ENCODE results near the gene TK1. TPM values are rescaled to one million over a fixed set of nuclear protein-coding genes. Genes with fewer than 3 reads are reported as not detected.
A peak's percentile ranks its signal among the peaks of the same experiment; 100 is the strongest.
"Not testable (repeated sequence)": the region's sequence is repeated elsewhere in the genome, so short reads cannot be mapped to it uniquely, and the experiment has no call there.

Gene TK1
- total RNA-seq, 1 experiment from 2014 or later: 133 TPM

GRCh38 chr17:78140169-78141051 is 46.4 kb downstream of the TK1 start:
- POLR2A ChIA-PET (ENCODE audit: low non-redundant PET): interaction anchor here (0.6 kb wide), 1 partner anchor 237 kb away, joined by 5 read pairs; no protein-coding TSS in a partner anchor
- intact Hi-C loops (cut with micrococcal nuclease; ENCODE audit: unreplicated experiment): no loop called here
- no peak overlapping the region for H3K27ac ChIP-seq (ENCODE audit: low read depth, low read length, poor library complexity, severe bottlenecking)

GRCh38 chr17:78139861-78140168 is 47.0 kb downstream of the TK1 start:
- CTCF ChIA-PET: interaction anchor here (1.0 kb wide), 1 partner anchor 55 kb away, joined by 4 read pairs; no protein-coding TSS in a partner anchor
- POLR2A ChIA-PET (ENCODE audit: low non-redundant PET): not testable (repeated sequence)

More at GRCh38 chr17:78140169-78141051, 46.4 kb downstream of the TK1 start:
- CTCF ChIA-PET: interaction anchor here (1.0 kb wide), 1 partner anchor 55 kb away, joined by 4 read pairs; no protein-coding TSS in a partner anchor
- H3K4me3 ChIP-seq (ENCODE audit: low read depth, low read length, poor library complexity, severe bottlenecking): no peak overlapping the region
- H3K27me3 ChIP-seq (replicated peaks; ENCODE audit: insufficient read depth, low read depth, low read length, poor library complexity): no peaks in the 10 kb centered on the region
- H3K36me3 ChIP-seq (ENCODE audit: insufficient read depth, low read length, poor library complexity, severe bottlenecking): no peaks in the 10 kb centered on the region
- TF ChIP-seq EZH2 (IDR thresholded peaks at IDR 0.05; ENCODE audit: borderline replicate concordance, low read depth, low read length, poor library complexity, severe bottlenecking) (no peak), CTCF (conservative IDR thresholded peaks at IDR 0.05; ENCODE audit: low read depth, low read length) (no peak)
- peak; percentile 98 for DNase-seq (ENCODE audit: low spot score)
- H3K9me3 ChIP-seq (ENCODE audit: low read depth, low read length, poor library complexity, severe bottlenecking): no peaks in the 10 kb centered on the region
- BruUV-seq (replicated peaks): no TSS peak
- H3K4me1 ChIP-seq (ENCODE audit: insufficient read depth, low read length, poor library complexity, severe bottlenecking): peaks cover 9% of the 10 kb centered on the region

GRCh38 chr17:78138204-78139060 is 48.4 kb downstream of the TK1 start:
- BruUV-seq (replicated peaks): no TSS peak
- POLR2A ChIA-PET (ENCODE audit: low non-redundant PET): no interaction called here
- CTCF ChIA-PET: interaction anchor here (0.5 kb wide), 1 partner anchor 13 kb away, joined by 8 read pairs; no protein-coding TSS in a partner anchor
- intact Hi-C loops (cut with micrococcal nuclease; ENCODE audit: unreplicated experiment): no loop called here
- TF ChIP-seq CTCF (conservative IDR thresholded peaks at IDR 0.05; ENCODE audit: low read depth, low read length) (no peak), EZH2 (IDR thresholded peaks at IDR 0.05; ENCODE audit: borderline replicate concordance, low read depth, low read length, poor library complexity, severe bottlenecking) (no peak)
- Histone ChIP-seq H3K4me1 (ENCODE audit: insufficient read depth, low read length, poor library complexity, severe bottlenecking) (peaks cover 9% of the 10 kb centered on the region), H3K36me3 (ENCODE audit: insufficient read depth, low read length, poor library complexity, severe bottlenecking) (no peaks in the 10 kb centered on the region), H3K4me3 (ENCODE audit: low read depth, low read length, poor library complexity, severe bottlenecking) (no peak overlapping the region), H3K27ac (ENCODE audit: low read depth, low read length, poor library complexity, severe bottlenecking) (no peak overlapping the region), H3K27me3 (replicated peaks; ENCODE audit: insufficient read depth, low read depth, low read length, poor library complexity) (no peaks in the 10 kb centered on the region), H3K9me3 (ENCODE audit: low read depth, low read length, poor library complexity, severe bottlenecking) (no peaks in the 10 kb centered on the region)
- DNase-seq (ENCODE audit: low spot score): no peak

More at GRCh38 chr17:78139861-78140168, 47.0 kb downstream of the TK1 start:
- H3K4me1 ChIP-seq (ENCODE audit: insufficient read depth, low read length, poor library complexity, severe bottlenecking); H3K27me3 ChIP-seq (replicated peaks; ENCODE audit: insufficient read depth, low read depth, low read length, poor library complexity); H3K4me3 ChIP-seq (ENCODE audit: low read depth, low read length, poor library complexity, severe bottlenecking); intact Hi-C loops (cut with micrococcal nuclease; ENCODE audit: unreplicated experiment); DNase-seq (ENCODE audit: low spot score); H3K36me3 ChIP-seq (ENCODE audit: insufficient read depth, low read length, poor library complexity, severe bottlenecking); H3K27ac ChIP-seq (ENCODE audit: low read depth, low read length, poor library complexity, severe bottlenecking); BruUV-seq (replicated peaks); H3K9me3 ChIP-seq (ENCODE audit: low read depth, low read length, poor library complexity, severe bottlenecking): not testable (repeated sequence)

All from A673 (cell line).